HCEC 1CT (cell line): ENCODE measurements around the gene UBE2E2.
A peak's percentile ranks its signal among the peaks of the same experiment; 100 is the strongest.

Experiments used
- DNase-seq: peaks from one replicate; pipeline ENCODE4 v3.0.0-alpha.2; 2017

UBE2E2 gene

GRCh38 chr3:23198801-23199200, 4.3 kb upstream of the UBE2E2 start:
- DNase-seq: no peak

DNA sequence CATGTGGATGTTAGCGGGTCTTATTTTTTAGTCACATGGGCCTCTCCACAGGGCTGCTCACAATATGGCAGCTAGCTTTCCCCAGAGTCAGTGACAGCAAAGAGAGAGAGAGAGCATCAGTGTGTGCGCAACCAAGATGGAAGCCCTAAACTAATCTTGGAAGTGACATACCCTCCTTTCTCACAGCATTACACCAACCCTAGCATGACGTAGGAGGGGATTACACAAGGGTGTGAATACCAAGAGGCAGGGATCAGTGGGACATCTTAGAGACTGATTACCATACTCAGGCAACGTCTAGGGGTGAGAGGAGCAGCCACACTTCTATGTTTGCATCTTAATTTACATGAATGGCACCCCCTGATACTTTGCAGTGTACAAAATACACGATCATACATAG, 3.5 kb upstream of the UBE2E2 start:
- DNase-seq: no peak

DNA sequence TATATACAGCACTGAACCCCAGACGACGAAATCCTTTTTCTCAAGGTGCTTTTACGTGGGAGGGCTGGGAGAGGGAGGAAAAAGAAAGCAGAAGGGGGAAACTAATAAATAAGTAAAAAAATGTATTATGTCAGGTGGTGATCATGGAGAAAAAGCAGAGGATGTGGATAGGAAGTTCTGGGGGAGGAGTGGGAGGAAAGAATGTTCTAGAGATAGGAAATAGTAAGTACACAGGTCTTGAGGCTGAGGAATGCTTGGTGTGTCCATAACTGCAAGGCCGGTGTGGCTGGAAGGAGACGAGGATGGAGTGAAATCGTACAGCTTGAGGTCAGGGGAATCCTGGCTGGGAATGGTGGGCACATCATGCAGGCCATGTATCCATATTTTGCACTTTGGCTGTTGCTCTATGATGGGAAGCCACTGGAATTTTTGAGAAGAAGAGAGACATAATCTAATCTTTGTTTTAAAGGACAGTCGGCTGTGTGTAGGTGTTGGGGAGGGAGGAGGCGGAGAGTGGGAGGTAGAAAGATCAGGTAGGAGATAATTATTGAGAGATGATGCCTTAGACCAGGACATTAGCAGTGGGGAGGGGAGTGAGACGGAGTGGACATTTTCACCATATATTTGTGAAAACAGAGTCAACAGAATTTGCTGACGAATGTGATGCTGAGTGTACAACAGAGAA, 1.8 kb upstream of the UBE2E2 start:
- no peak for DNase-seq

GRCh38 chr3:23202203-23202920, 765 bp upstream of the UBE2E2 start:
- DNase-seq: peak; percentile 12

DNA sequence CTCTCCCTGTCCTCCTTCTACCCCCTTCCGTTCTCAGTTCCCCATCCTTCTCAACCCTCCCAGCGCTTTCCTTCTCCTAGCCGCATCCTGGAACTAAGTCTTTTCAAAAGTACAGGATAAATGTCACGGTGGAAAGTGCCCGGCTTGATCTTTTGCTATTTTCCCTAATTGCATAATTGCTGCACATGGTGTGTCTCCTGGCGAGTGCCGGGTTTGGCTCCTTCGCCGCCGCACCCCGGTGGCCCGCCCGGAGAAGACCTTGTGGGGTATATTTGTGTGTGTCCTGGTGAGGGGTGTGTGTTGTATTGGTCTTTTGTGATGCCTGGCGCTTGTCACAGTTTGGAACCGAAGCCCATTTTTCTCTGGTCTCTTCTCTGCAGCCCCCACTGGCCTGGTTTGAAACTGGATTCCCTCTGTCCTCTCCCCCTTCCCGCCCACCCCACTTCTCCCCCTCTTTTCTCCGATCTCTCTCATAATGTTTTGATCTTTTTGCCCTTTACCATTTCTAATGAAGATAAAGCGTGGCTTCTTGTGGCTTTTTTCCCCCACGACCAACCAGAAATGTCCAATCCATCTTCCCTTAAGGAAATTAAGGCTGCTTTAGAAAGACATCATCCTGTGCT, 692 bp downstream of the UBE2E2 start:
- peak; percentile 14 for DNase-seq

DNA sequence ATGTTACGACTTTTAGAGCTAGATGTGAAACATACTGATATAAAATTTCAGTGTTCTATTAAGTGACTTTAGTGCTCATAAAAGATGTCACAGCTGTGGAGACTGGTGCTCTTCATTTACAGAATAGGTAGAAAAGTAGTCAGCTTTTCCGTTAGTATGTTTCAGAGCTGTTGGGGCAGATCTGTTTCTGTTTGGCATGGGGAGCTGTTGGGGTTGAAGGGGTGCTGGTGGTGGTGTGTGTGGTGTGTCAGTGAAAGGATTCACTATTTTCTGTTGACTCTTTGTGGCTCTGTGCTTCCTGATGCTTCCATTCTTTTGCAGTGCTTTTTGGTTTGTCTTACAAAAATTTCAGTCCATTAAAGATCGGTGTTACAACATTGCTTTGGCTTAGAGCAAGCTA, 3.2 kb downstream of the UBE2E2 start:
- DNase-seq: no peak

GRCh38 chr3:23209103-23209502, 6.0 kb downstream of the UBE2E2 start:
- DNase-seq: no peak

GRCh38 chr3:23209747-23210487, 6.8 kb downstream of the UBE2E2 start:
- DNase-seq: no peak

- DNase-seq: no peak
These were observed 10.7 kb downstream of the UBE2E2 start for GRCh38 chr3:23213813-23214212.

- peak; percentile 26 for DNase-seq
These were observed 14.9 kb downstream of the UBE2E2 start for GRCh38 chr3:23217872-23218554.

DNA sequence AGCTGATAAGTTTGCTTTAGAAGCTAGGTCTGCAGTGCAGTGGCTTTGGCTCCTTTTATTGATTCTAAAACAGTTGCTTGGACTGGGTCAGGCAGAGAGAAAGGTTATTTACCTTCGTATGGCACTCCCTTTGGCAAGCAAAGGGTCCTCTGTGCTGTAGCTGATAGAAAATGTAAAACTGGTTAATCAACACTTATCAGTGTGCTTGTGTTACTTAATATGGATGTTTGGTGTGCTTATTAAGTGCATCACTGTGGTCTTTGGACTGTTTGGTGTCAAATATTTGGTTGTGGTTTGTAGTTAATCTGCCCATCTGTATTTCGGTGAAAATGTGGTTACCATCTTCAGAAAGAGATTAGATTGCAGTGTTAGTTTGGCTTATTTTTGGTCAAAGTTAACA, 16.0 kb downstream of the UBE2E2 start:
- DNase-seq: peak; percentile 24

- DNase-seq: no peak
These were observed 16.4 kb downstream of the UBE2E2 start for GRCh38 chr3:23219552-23219951.

DNA sequence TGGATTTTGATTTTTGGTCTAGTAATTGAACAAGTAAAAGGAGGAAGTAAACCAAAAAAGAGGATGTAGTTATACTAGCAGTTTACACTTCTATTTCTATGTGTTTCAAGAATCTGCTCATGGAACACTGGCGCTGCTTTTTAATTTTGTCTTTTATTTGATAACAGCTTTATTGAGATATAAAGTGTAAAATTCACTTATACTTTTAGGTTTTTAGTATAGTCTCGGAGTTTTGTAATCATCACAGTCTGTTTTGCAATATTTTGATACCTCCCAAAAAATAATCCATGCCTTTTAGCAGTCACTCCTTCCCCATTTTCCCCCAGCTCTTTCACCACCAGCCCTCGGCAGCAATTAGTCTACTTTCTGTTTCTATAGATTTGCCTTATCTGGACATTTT, 18.0 kb downstream of the UBE2E2 start:
- no peak for DNase-seq

DNA sequence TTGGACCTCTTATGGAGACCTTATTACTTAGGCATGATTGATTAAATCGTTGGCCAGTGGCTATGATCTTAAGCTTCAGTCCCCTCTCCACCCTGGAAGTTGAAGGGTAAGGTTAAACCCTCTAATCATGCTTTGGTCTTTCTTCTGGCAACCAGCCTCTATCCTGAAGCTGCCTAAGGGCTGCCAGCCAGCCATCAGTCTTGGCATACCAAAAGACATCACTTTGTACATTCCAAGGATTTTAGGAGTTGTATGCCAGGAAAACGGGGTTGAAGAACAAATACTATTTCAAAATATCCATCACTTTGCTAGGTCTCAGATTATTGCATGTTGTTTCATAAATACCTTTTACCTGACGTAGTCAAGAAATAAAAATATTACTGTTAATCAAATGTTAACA, 28.9 kb downstream of the UBE2E2 start:
- DNase-seq: no peak

DNA sequence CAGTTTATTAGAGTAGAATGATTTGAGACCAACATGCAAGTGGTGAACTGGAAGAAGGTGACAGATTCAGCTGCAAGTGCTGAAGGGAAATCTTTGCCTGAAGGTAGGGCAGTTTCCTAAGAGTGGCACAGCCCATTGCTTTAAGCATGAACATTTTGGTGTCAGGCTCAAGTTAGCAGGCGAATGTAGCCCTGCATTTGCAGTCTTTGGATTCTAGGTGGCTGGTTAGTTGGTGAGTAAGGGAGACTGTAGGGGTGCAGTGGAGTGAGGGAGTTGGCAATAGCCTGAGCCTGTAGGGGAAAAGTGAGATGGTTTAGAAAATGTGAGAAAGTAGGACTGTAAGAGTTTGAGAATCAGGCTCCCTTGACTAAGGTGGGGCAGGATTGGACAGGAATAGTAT, 29.7 kb downstream of the UBE2E2 start:
- DNase-seq: no peak

- DNase-seq: no peak
These were observed 32.1 kb downstream of the UBE2E2 start for GRCh38 chr3:23235264-23235663.

GRCh38 chr3:23236890-23237289, 33.8 kb downstream of the UBE2E2 start:
- DNase-seq: no peak

GRCh38 chr3:23238156-23238555, 35.0 kb downstream of the UBE2E2 start:
- DNase-seq: no peak

- DNase-seq: no peak
These were observed 35.5 kb downstream of the UBE2E2 start for GRCh38 chr3:23238578-23238977.

- no peak for DNase-seq
These were observed 36.3 kb downstream of the UBE2E2 start for GRCh38 chr3:23239211-23240068.

DNA sequence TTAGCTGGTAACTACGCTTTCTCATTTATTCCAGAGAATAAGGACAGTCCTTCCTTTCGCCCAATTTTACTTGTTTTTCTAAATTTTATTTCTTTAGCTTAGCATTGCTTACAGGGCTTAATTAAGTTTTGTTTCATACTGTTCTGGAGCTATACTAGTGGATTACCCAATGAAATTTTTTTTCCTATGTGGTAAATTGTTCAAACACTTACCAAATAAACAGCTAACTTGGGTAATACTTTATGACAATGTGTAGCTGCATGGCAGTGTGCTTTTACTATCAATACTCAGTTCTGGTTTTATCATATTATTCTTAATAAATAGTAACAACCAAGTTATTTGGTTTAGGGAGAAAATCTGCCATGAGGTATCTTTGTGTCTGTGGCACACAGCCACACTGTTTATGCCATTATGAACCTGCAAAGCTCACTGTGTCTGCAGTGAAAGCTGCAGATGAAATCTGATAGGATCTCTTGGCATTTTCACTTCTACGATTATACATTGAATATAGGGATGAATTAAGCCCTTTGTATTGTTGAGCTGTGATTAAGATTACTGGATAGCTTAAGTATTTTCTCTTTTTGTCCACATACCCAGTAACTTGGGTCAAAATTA, 37.2 kb downstream of the UBE2E2 start:
- DNase-seq: no peak

- DNase-seq: no peak
These were observed 38.1 kb downstream of the UBE2E2 start for GRCh38 chr3:23241256-23241655.
